SK-N-SH (cell line): ENCODE results near the gene F11R. TPM values are rescaled to one million over a fixed set of nuclear protein-coding genes. Genes with fewer than 3 reads are reported as not detected.

Experiments used
- CTCF ChIA-PET: fragments of 300-600, 350-600 bp; formaldehyde crosslinking; extraction: SDS; loops from one replicate; lab custom pipeline; 2021; lab: Yijun Ruan, JAX
- POLR2A ChIA-PET: fragments of 350-600 bp; sonication (Branson Sonifier 250); formaldehyde crosslinking; extraction: SDS; loops from one replicate; lab custom pipeline; 2020; ENCODE audit warnings: antibody characterized with exemption, inconsistent platforms; lab: Yijun Ruan, JAX
- DNase-seq: peaks from one replicate; pipeline ENCODE4 v3.0.0; 2012
- H2AFZ ChIP-seq: fragments of 200-600 bp; sonication (generic); 2 replicates; pipeline ENCODE4 v1.8.1; 2016; ENCODE audit warnings: antibody characterized with exemption, mild to moderate bottlenecking, low read depth
- H3F3A ChIP-seq: fragments of 200-600 bp; sonication (generic); replicated peaks from 2 replicates; pipeline ENCODE3; 2016; ENCODE audit warnings: antibody characterized with exemption, mild to moderate bottlenecking; ENCODE audit not compliant: insufficient read depth
- H3K27ac ChIP-seq, 2 experiments: fragments of 200-500 bp in 1 of 2; fragments of 200-600 bp in 1 of 2; sonication (Bioruptor generic) in 1 of 2; sonication (generic), shearing (Covaris generic) in 1 of 2; 2 replicates each; pipeline versions ENCODE4 v1.5.1 to v1.6.1; 2014 to 2016; ENCODE audit warnings: low read depth in 2 of 2, inconsistent platforms in 1 of 2, low read length in 1 of 2, mild to moderate bottlenecking in 1 of 2, mixed read lengths in 1 of 2
- H3K27me3 ChIP-seq: fragments of 200-600 bp; sonication (generic), shearing (Covaris generic); 2 replicates; pipeline ENCODE4 v1.6.1; 2016; ENCODE audit warnings: mixed run types; ENCODE audit not compliant: insufficient read depth
- H3K36me3 ChIP-seq, 2 experiments: fragments of 200-500 bp in 1 of 2; fragments of 200-600 bp in 1 of 2; sonication (Bioruptor generic) in 1 of 2; sonication (generic) in 1 of 2; replicated peaks in 1 of 2; 2 replicates each; pipeline versions ENCODE3 to v1.5.1; 2014 to 2016; ENCODE audit warnings: low read length in 1 of 2, mild to moderate bottlenecking in 1 of 2; ENCODE audit not compliant: insufficient read depth in 2 of 2, control insufficient read depth in 1 of 2
- H3K4me1 ChIP-seq, 2 experiments: fragments of 200-500 bp in 1 of 2; fragments of 200-600 bp in 1 of 2; sonication (Bioruptor generic) in 1 of 2; sonication (generic), shearing (Covaris generic) in 1 of 2; 2 replicates each; pipeline versions ENCODE4 v1.5.1 to v1.6.1; 2014 to 2016; ENCODE audit warnings: low read depth in 1 of 2, low read length in 1 of 2, mixed run types in 1 of 2; ENCODE audit not compliant: insufficient read depth in 2 of 2, control insufficient read depth in 1 of 2
- H3K4me2 ChIP-seq: fragments of 200-600 bp; sonication (generic), shearing (Covaris generic); 2 replicates; pipeline ENCODE4 v1.6.1; 2017; ENCODE audit warnings: mixed run types
- H3K4me3 ChIP-seq, 2 experiments: fragments of 200-500 bp in 1 of 2; fragments of 200-600 bp in 1 of 2; sonication (Bioruptor generic) in 1 of 2; sonication (generic), shearing (Covaris generic) in 1 of 2; 2 replicates each; pipeline versions ENCODE4 v1.5.1 to v1.8.1; 2014 to 2016; ENCODE audit warnings: low read depth in 2 of 2, inconsistent platforms in 1 of 2, low read length in 1 of 2, mild to moderate bottlenecking in 1 of 2, mixed read lengths in 1 of 2, moderate library complexity in 1 of 2
- H3K79me2 ChIP-seq: fragments of 200-600 bp; sonication (generic); 2 replicates; pipeline ENCODE4 v1.8.1; 2017; ENCODE audit warnings: mild to moderate bottlenecking; ENCODE audit not compliant: insufficient read depth
- H3K9ac ChIP-seq: fragments of 200-600 bp; sonication (generic); 2 replicates; pipeline ENCODE4 v1.6.1; 2017; ENCODE audit warnings: mixed run types
- H3K9me2 ChIP-seq: fragments of 200-600 bp; sonication (generic); 2 replicates; pipeline ENCODE4 v1.6.1; 2017; ENCODE audit warnings: mixed run types
- H3K9me3 ChIP-seq: fragments of 200-600 bp; sonication (generic); 2 replicates; pipeline ENCODE4 v1.6.1; 2017; ENCODE audit warnings: mixed run types, mild to moderate bottlenecking, moderate library complexity
- H4K20me1 ChIP-seq: fragments of 200-600 bp; sonication (generic); 2 replicates; pipeline ENCODE4 v1.6.1; 2017; ENCODE audit warnings: mild to moderate bottlenecking, mixed run types; ENCODE audit not compliant: insufficient read depth
- CHD2 ChIP-seq: fragments of 150-350 bp; IDR thresholded peaks from 2 replicates; pipeline ENCODE4 v1.6.1; 2018; ENCODE audit warnings: low read length; ENCODE audit not compliant: partially characterized antibody
- CTCF ChIP-seq: fragments of 200-600 bp; sonication (generic); IDR thresholded peaks from 2 replicates; pipeline ENCODE4 v1.6.1; 2017; ENCODE audit warnings: antibody characterized with exemption, mild to moderate bottlenecking, moderate library complexity
- ELF1 ChIP-seq: IDR thresholded peaks from 2 replicates; pipeline ENCODE4 v1.4.0; 2012
- EP300 ChIP-seq, 2 experiments: IDR thresholded peaks; 2 replicates each; pipeline versions ENCODE4 v1.4.0 to v1.6.1; 2012; ENCODE audit warnings: borderline replicate concordance in 1 of 2, low read depth in 1 of 2, low read length in 1 of 2
- EZH2phosphoT487 ChIP-seq: fragments of 200-600 bp; sonication (generic); IDR thresholded peaks from 2 replicates; pipeline ENCODE4 v1.6.1; 2017; ENCODE audit warnings: low read depth, mixed run types, mild to moderate bottlenecking, antibody characterized with exemption, moderate library complexity, borderline replicate concordance
- FOXJ3 ChIP-seq: sonication (generic); formaldehyde crosslinking; IDR thresholded peaks from 2 replicates; pipeline ENCODE4 v1.5.1; 2020; ENCODE audit warnings: mild to moderate bottlenecking, missing genetic modification reagents
- GABPA ChIP-seq: IDR thresholded peaks from 2 replicates; pipeline ENCODE4 v1.4.0; 2012; ENCODE audit warnings: low read depth, mild to moderate bottlenecking
- GATA2 ChIP-seq: sonication (generic); formaldehyde crosslinking; IDR thresholded peaks from 2 replicates; pipeline ENCODE4 v1.5.0; 2020; ENCODE audit warnings: mild to moderate bottlenecking, missing genetic modification reagents
- JUND ChIP-seq: IDR thresholded peaks from 2 replicates; pipeline ENCODE4 v1.4.0; 2012
- MEF2A ChIP-seq: IDR thresholded peaks from 2 replicates; pipeline ENCODE4 v1.4.0; 2012; ENCODE audit warnings: low read depth, borderline replicate concordance
- MXI1 ChIP-seq: IDR thresholded peaks from 2 replicates; pipeline ENCODE4 v1.6.1; 2012; ENCODE audit warnings: mild to moderate bottlenecking, low read depth, low read length, improper control_type of control experiment
- NRF1 ChIP-seq: IDR thresholded peaks from 2 replicates; pipeline ENCODE4 v1.6.1; 2012; ENCODE audit warnings: low read depth, mild to moderate bottlenecking, low read length
- POLR2AphosphoS5 ChIP-seq: IDR thresholded peaks from 2 replicates; pipeline ENCODE4 v1.6.1; 2012; ENCODE audit warnings: low read depth, low read length
- RFX5 ChIP-seq: IDR thresholded peaks from 2 replicates; pipeline ENCODE4 v1.6.1; 2012; ENCODE audit warnings: mild to moderate bottlenecking, improper control_type of control experiment, low read length
- TAF1 ChIP-seq: IDR thresholded peaks from 2 replicates; pipeline ENCODE4 v1.6.1; 2012; ENCODE audit warnings: low read depth, mild to moderate bottlenecking, low read length, moderate library complexity, borderline replicate concordance
- TEAD4 ChIP-seq: IDR thresholded peaks from 2 replicates; pipeline ENCODE4 v1.4.0; 2012; ENCODE audit warnings: mild to moderate bottlenecking, borderline replicate concordance; ENCODE audit not compliant: insufficient read depth
- USF1 ChIP-seq: IDR thresholded peaks from 2 replicates; pipeline ENCODE4 v1.4.0; 2012; ENCODE audit warnings: low read depth, borderline replicate concordance
- YY1 ChIP-seq: IDR thresholded peaks from 2 replicates; pipeline ENCODE4 v1.4.0; 2012; ENCODE audit warnings: low read depth, mild to moderate bottlenecking
- WGBS: methylation state at CpG from one replicate; pipeline ENCODE4 v1.1.6; 2017; ENCODE audit warnings: low lambda C conversion rate; 5-methylcytosine and 5-hydroxymethylcytosine counted together
- polyA plus RNA-seq, 3 experiments: library from polyadenylated mRNA; depleted of rRNA; stranded (reverse); fragments of >200 nt; gene quantifications; 2 replicates each; pipeline ENCODE4 v1.2.3, GENCODE V29; 2012

Gene F11R
- polyA plus RNA-seq, 1 of the 3 experiments (the other 2 are of a cell fraction): 9.0 TPM

- DNase-seq: no peak
Observed at GRCh38 chr1:160953030-160953429, 67.9 kb downstream of the F11R start.

GRCh38 chr1:160952129-160952510 lies 68.8 kb downstream of the F11R start:
- no peaks in the 10 kb centered on the region for H3K36me3 ChIP-seq
- WGBS: 28% methylated on average over 2 of the region's 2 CpGs

More at GRCh38 chr1:160953030-160953429, 67.9 kb downstream of the F11R start:
- WGBS: 16% methylated on average over 3 of the region's 3 CpGs
- no peak overlapping the region for H3K4me2 ChIP-seq
- H3K79me2 ChIP-seq: no peaks in the 10 kb centered on the region
- no peaks in the 10 kb centered on the region for H3K9me2 ChIP-seq
- H3K27ac ChIP-seq: no peak overlapping the region
- no peaks in the 10 kb centered on the region for H3F3A ChIP-seq
- no peaks in the 10 kb centered on the region for H3K9me3 ChIP-seq
- H3K27me3 ChIP-seq: peaks cover 37% of the 10 kb centered on the region; the same call in 1 of the 2 replicates
- H3K4me1 ChIP-seq: no peaks in the 10 kb centered on the region
- no peak overlapping the region for H2AFZ ChIP-seq
- no peak overlapping the region for H3K9ac ChIP-seq
- ChIA-PET CTCF (interaction anchor here (0.8 to 1.5 kb wide), 4 partner anchors 10 to 175 kb away, joined by 3 to 5 read pairs (median 4); partner anchors contain the start of gene KLHDC9), POLR2A (no interaction called here)
- no peaks in the 10 kb centered on the region for H4K20me1 ChIP-seq
- no peaks in the 10 kb centered on the region for H3K36me3 ChIP-seq
- TF ChIP-seq TAF1: no peak
- no peak for TF ChIP-seq POLR2AphosphoS5
- TF ChIP-seq USF1: no peak
- no peak for TF ChIP-seq EP300 (IDR thresholded peaks at IDR 0.05; ENCODE audit: borderline replicate concordance in 1 of 2, low read depth in 1 of 2, low read length in 1 of 2)
- no peak for TF ChIP-seq TEAD4
- no peak for TF ChIP-seq MEF2A
- TF ChIP-seq YY1: no peak
- no peak for TF ChIP-seq GABPA
- no peak for TF ChIP-seq EZH2phosphoT487
- TF ChIP-seq GATA2: no peak
- H3K4me3 ChIP-seq: no peak overlapping the region

More at GRCh38 chr1:160952129-160952510, 68.8 kb downstream of the F11R start:
- H3K79me2 ChIP-seq: no peaks in the 10 kb centered on the region
- peaks cover 35% of the 10 kb centered on the region; the same call in 1 of the 2 replicates for H3K27me3 ChIP-seq
- H4K20me1 ChIP-seq: no peaks in the 10 kb centered on the region
- no peaks in the 10 kb centered on the region for H3K9me3 ChIP-seq
- no peak overlapping the region for H2AFZ ChIP-seq
- CTCF ChIA-PET: interaction anchor here (0.6 to 1.9 kb wide), 10 partner anchors 7 to 1578 kb away, joined by 3 to 6 read pairs (median 4); partner anchors contain the start of gene ITLN1
- H3K4me2 ChIP-seq: no peak overlapping the region
- H3K4me1 ChIP-seq: no peaks in the 10 kb centered on the region
- TF ChIP-seq ELF1 (no peak), YY1 (no peak), NRF1 (no peak), RFX5 (no peak), JUND (no peak), MXI1 (no peak), FOXJ3 (CRISPR knock-in tag) (no peak), CTCF (no peak), CHD2 (no peak)
- no peaks in the 10 kb centered on the region for H3K9me2 ChIP-seq
- H3F3A ChIP-seq: no peaks in the 10 kb centered on the region
- DNase-seq: no peak
- no peak overlapping the region for H3K27ac ChIP-seq
- H3K4me3 ChIP-seq: no peak overlapping the region
- POLR2A ChIA-PET: no interaction called here
- H3K9ac ChIP-seq: no peak overlapping the region
